GM19438 (cell line): ENCODE results near the gene PLAGL1.
"Not testable (repeated sequence)": the region's sequence is repeated elsewhere in the genome, so short reads cannot be mapped to it uniquely, and the experiment has no call there.

Experiments
- ATAC-seq: cut with Tn5 transposase; IDR thresholded peaks from one replicate; pipeline ENCODE4 v1.9.1; 2021; ENCODE audit warnings: low read depth; ENCODE audit not compliant: unreplicated experiment

The PLAGL1 gene

GRCh38 chr6:143941852-143942627 lies 66.0 kb downstream of the PLAGL1 start:
- ATAC-seq = no peak

GRCh38 chr6:143940011-143940597 lies 68.0 kb downstream of the PLAGL1 start:
- ATAC-seq = peak; percentile 91

GRCh38 chr6:143939364-143939763 lies 68.7 kb downstream of the PLAGL1 start:
- ATAC-seq = no peak

GRCh38 chr6:143937668-143937970 lies 70.4 kb downstream of the PLAGL1 start:
- ATAC-seq = no peak

DNA sequence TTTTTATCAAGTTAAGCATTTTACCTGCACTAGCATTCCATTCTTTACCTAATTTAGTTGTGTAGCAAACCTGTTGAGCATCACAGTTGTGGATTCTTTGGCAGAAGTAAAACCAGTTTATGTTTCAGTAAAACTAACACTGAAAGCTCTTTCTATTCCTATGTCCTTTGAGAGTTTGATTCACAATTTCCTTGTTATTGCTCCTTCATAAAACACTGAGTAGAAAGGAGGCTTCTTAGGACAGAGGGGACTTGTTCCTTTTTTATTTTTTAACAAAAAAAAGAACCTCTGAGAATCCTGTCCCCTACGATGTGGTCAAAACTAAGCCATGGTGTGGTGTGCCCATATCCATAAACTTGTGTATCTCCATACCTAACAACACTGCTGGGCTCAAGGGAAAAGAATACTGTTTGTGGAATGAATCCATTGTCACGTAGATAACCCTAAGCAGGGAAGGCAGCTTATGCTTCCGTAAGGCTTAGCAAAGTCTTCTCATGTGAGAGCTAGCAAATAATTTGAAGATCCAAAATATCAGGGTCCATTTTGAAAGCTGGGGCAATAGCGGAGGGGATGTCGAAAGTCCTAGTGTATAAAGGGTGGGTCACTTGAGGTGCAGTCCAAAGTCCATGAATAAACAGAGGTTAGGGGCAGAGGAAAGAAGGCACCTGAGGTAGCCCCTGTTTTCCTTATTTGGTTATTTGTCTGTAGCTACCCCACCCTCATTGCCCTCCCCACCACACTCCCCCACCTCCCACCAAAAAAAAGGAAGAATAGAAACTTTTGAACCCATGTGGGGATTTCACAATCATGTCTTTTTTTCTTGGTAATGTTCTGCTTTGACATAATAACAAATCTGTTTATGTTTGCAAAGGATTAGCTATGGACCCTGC lies 71.0 kb downstream of the PLAGL1 start:
- no peak for ATAC-seq

GRCh38 chr6:143936347-143936746 lies 71.7 kb downstream of the PLAGL1 start:
- ATAC-seq = no peak

- ATAC-seq = no peak
Observed at GRCh38 chr6:143934867-143935266, 73.2 kb downstream of the PLAGL1 start.

DNA sequence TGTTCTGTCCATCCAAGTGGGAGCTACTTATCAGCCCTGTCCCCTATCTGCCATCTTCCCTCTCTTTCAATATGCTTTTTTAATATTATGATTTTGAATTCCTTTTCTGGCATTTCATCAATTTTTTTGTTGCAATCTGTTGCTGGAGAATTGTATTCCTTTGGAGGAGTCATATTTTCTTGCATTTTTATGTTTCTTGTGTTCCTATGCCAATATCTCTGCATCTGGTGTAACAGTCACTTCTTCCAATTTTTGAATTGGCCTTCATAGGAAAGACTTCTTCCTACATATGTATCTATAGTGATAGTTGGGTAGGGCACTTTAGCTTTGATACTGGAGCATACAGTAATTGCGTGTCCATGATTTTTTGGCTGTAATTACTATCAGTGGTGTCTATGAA lies 73.7 kb downstream of the PLAGL1 start:
- no peak for ATAC-seq

DNA sequence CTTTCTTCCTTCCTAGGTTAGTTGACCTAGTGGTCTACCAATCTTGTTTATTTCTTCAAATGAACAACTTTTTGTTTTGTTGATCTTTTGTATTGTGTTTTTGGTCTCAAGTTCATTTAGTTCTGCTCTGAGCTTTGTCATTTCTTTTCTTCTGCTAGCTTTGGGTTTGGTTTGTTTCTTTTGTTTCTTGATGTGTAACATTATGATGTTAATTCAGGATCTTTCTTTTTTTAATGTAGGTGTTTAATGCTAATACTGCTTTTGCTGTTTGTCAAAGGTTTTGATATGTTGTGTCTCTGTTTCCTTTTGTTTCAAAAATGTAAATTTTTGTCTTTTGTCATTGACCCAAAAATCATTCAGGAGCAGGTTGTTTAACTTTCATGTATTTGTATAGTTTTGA lies 78.1 kb downstream of the PLAGL1 start:
- ATAC-seq = no peak

GRCh38 chr6:143928853-143929252 lies 79.2 kb downstream of the PLAGL1 start:
- ATAC-seq = no peak

- ATAC-seq = not testable (repeated sequence)
Observed at GRCh38 chr6:143917026-143917425, 91.0 kb downstream of the PLAGL1 start.

- ATAC-seq = no peak
Observed at GRCh38 chr6:143912671-143913070, 95.4 kb downstream of the PLAGL1 start.

DNA sequence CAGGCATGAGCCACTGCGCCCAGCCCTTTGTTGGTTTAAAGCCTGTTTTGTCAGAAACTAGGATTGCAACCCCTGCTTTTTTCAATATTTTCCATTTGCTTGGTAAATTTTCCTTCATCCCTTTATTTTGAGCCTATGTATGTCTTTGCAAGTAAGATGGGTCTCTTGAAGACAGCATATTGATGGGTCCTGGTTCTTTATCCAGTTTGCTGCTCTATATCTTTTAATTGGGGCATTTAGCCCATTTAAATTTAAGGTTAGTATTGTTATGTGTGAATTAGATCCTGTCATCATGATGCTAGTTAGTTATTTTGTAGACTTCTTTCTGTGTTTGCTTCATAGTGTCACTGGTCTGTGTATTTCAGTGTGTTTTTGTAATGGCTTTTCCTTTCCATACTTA lies 97.0 kb downstream of the PLAGL1 start:
- ATAC-seq = no peak

DNA sequence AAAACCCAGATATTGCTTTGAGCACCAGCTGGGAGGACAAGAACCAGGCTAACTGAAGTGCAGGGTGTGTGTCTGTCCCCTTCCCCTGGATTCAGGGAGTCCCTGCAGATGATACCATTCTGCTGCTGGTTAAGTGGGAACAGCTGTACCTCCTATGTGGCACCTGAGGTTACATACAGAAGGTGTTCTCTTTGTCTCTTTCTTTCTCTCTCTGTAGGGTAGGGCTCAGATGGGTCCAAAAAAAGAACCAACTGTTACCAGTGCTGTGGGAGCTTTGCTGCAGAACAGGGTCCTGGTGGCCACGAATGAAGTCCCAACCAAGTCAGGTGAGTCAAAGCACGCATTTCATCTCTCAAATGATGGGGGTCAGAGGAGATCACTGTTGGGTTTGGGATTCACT lies 105.2 kb downstream of the PLAGL1 start:
- no peak for ATAC-seq

- peak; percentile 91 for ATAC-seq
Observed at GRCh38 chr6:143901885-143902750, 105.9 kb downstream of the PLAGL1 start.

- no peak for ATAC-seq
Observed at GRCh38 chr6:143900358-143900757, 107.7 kb downstream of the PLAGL1 start.

- no peak for ATAC-seq
Observed at GRCh38 chr6:143896126-143896860, 111.8 kb downstream of the PLAGL1 start.

DNA sequence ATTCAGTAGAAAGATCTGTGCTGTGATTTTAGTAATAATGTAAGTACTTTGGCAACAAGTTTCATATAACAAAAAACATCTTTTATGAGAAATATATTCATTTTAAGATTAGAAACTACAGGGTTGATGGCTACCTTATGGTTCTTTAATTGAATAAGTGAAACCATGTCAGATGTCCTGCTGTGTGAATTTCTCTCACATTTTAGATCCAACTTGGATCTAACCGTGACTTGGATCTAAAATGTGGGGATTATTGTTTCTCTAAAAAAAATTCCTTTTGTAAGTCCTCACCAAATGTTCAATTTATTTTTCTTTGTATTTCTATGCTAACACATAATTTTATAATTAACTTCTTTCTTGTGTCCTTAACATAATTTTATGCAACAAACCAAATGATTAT lies 113.4 kb downstream of the PLAGL1 start:
- ATAC-seq = no peak
